B cell (primary cell): ENCODE measurements around the gene SNX24.

Experiments used
- CTCF ChIP-seq: fragments of 200-600 bp; IDR thresholded peaks from one replicate; pipeline ENCODE4 v1.8.0; 2022; ENCODE audit warnings: antibody characterized with exemption, mild to moderate bottlenecking
- EZH2 ChIP-seq: IDR thresholded peaks from 2 replicates; pipeline ENCODE4 v1.6.1; 2012; ENCODE audit warnings: borderline replicate concordance, low read depth, mild to moderate bottlenecking, moderate library complexity, low read length; ENCODE audit not compliant: insufficient read depth, poor library complexity, severe bottlenecking

DNA sequence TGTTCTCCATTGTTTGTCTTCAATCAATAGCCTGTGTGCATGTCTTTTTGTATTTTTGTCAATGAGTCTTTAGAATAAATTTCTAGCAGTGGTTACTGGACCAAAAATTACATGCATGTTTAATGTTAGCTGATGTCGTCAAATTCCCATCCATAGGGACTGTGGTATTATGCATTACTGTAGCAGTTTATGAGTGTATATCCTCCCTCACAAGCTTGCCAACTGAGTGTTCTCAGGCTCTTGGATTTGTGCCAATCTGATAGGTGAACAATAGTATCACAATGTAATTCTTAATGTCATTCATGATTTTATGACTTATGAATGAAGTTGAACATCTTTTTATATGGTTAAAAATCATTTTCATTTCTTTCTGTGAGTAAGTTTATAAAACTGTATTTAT, 13.0 kb downstream of the SNX24 start:
- no peak for TF ChIP-seq CTCF
- no peak for TF ChIP-seq EZH2
